ENCODE measurements around the gene HADH.

DNA sequence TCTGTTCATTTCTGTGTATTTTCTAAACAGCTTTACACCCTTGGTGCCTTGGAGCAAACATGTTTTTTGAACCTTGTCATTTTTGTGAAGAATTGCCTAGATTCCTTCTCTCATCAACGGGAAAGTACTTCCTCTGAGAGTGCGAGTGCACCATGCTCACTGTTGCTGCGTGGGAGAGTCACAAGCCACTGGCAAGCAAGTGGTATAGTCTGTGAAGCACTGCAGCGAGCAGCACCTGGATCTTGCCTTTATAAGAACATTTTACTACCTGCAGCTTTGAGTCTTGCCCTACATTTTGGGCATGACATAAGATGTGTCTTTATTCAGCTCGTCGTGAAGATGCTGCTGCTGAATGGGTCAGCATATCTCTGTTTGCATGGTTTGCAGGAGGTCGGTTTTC lies 44.9 kb downstream of the HADH start:
- TF ChIP-seq, protein P1, sequence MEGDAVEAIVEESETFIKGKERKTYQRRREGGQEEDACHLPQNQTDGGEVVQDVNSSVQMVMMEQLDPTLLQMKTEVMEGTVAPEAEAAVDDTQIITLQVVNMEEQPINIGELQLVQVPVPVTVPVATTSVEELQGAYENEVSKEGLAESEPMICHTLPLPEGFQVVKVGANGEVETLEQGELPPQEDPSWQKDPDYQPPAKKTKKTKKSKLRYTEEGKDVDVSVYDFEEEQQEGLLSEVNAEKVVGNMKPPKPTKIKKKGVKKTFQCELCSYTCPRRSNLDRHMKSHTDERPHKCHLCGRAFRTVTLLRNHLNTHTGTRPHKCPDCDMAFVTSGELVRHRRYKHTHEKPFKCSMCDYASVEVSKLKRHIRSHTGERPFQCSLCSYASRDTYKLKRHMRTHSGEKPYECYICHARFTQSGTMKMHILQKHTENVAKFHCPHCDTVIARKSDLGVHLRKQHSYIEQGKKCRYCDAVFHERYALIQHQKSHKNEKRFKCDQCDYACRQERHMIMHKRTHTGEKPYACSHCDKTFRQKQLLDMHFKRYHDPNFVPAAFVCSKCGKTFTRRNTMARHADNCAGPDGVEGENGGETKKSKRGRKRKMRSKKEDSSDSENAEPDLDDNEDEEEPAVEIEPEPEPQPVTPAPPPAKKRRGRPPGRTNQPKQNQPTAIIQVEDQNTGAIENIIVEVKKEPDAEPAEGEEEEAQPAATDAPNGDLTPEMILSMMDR (tag by site-specific recombination; IDR thresholded peaks at IDR 0.05): no peak
- no peak for TF ChIP-seq ZNF785 (tag by site-specific recombination; IDR thresholded peaks at IDR 0.05)
- TF ChIP-seq ZNF549 (tag by site-specific recombination; IDR thresholded peaks at IDR 0.05): no peak
- TF ChIP-seq SP2 (tag by site-specific recombination; IDR thresholded peaks at IDR 0.05): no peak
- no peak for TF ChIP-seq KLF16 (tag by site-specific recombination; IDR thresholded peaks at IDR 0.05)
